ENCODE measurements around the gene GPBP1L1. TPM values are rescaled to one million over a fixed set of nuclear protein-coding genes. Genes with fewer than 3 reads are reported as not detected.

The GPBP1L1 gene
- total and polyA plus RNA-seq, 9 of the 15 experiments (the other 6 are each of a cell fraction or from before 2014, with no cell fraction given), result 86.0 to 216 (median 138) TPM

DNA sequence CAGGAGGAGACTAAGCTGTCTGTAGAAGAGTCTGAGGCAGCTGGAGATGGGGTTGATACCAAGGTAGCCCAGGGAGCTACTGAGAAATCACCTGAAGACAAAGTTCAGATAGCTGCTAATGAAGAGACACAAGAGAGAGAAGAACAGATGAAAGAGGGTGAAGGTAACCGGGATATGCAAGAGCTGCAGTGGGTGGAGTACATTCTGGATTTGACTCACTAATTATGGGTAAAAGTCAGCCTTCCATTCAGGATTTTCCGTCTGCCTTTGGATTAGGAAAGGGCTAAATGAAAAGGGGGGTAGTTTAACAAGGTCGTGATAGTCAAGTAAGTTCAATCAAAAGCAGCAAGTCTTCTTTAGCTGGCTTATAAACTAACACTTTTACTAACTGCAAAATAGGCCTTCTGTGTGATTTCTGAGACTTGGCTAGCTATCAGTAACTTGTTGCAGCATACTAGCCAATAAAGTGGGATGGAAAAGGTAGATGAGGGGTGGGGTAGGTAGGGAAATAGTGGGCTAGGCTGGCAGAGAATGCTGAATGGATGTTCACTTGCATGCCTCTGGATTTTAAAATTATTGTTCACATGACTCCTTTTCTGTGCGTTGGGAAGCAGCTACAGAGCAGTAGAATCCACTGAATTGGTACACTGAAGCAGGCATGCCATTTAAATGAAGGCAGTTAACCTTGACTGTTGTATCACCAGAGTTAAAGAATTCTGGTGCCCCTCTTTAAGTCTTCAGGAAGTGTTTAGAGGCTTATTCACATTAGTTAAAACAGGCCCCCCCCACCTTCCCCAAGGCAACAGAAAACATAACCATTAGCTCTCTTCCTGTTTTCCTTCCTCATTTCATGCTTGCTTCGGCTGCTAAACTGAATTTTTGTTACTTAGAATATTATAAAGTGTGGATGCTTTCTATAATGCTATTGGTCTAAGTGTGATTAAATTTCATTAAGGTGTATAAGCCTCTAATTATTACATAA lies 77.9 kb downstream of the GPBP1L1 start:
- ATAC-seq (no peak; the same call in 2 of the 3 replicates), FAIRE-seq (no peak), DNase-seq (ENCODE audit: extremely low read depth in 1 of 4, low spot score in 3 of 4) (no peak)
- Histone ChIP-seq H3K36me3 (ENCODE audit: control insufficient read depth, insufficient read depth, low read length) (peaks cover 94% of the 10 kb centered on the region), H3K4me1 (replicated peaks in 1 of 2; ENCODE audit: control insufficient read depth in 2 of 2, insufficient read depth in 2 of 2, low read length in 2 of 2) (no peaks in the 10 kb centered on the region; a peak in 1 of 5 replicates), H4K20me1 (replicated peaks; ENCODE audit: control insufficient read depth, insufficient read depth, low read length) (no peaks in the 10 kb centered on the region), H3K9me3 (replicated peaks; ENCODE audit: control insufficient read depth, insufficient read depth, low read depth, low read length) (no peaks in the 10 kb centered on the region), H2AFZ (ENCODE audit: low read depth, low read length) (no peak overlapping the region), H3K9ac (ENCODE audit: insufficient read depth in 1 of 2, low read depth in 2 of 2, low read length in 2 of 2) (no peak overlapping the region), H3K79me2 (ENCODE audit: control insufficient read depth, insufficient read depth, low read length) (peaks cover 53% of the 10 kb centered on the region), H3K27me3 (ENCODE audit: control insufficient read depth in 2 of 2, insufficient read depth in 2 of 2, low read length in 2 of 2) (no peaks in the 10 kb centered on the region), H3K4me3 (no peak overlapping the region), H3K4me2 (ENCODE audit: insufficient read depth, low read length) (no peak overlapping the region), H3K27ac (ENCODE audit: extremely low read depth, low read depth, low read length) (no peak overlapping the region), H3K9me1 (ENCODE audit: control insufficient read depth, insufficient read depth, low read length) (no peaks in the 10 kb centered on the region)
- intact Hi-C loops (cut with micrococcal nuclease) (no loop called here), in situ Hi-C loops (cut with MboI) (no loop called here)
- BruUV-seq (replicated peaks), result no TSS peak
- WGBS (ENCODE audit: insufficient coverage, low coverage, missing lambda C conversion rate), result 86% methylated on average over 5 of the region's 5 CpGs
- ChIA-PET CTCF (ENCODE audit: low intra/inter-chr PET ratio) (no interaction called here), POLR2A (interaction anchor here (0.7 to 2.1 kb wide), 8 partner anchors 9 to 418 kb away, joined by 3 to 9 read pairs (median 4); partner anchors contain the start of genes CCDC163, MMACHC and PRDX1)
- peak; percentile 7; the same call in 1 of the 2 replicates for TF ChIP-seq POLR2AphosphoS5 (IDR thresholded peaks at IDR 0.05; ENCODE audit: control insufficient read depth, insufficient read depth, low read depth, low read length)
- no peak for TF ChIP-seq RBM14 (IDR thresholded peaks at IDR 0.05; ENCODE audit: borderline replicate concordance, insufficient read depth, low read depth, low read length)
- TF ChIP-seq SUPT5H (IDR thresholded peaks at IDR 0.05), result peak; percentile 60; the same call in 1 of the 2 replicates

All from K562 (cell line).